Left renal pelvis (tissue), 4 donors: ENCODE measurements around the gene SLC12A8. TPM values are rescaled to one million over a fixed set of nuclear protein-coding genes. Genes with fewer than 3 reads are reported as not detected.

ENCODE experiments used
- DNase-seq, 4 donors: peaks; one replicate each; pipeline ENCODE4 v3.0.0-alpha.2; 2013; ENCODE audit warnings: low read depth in 4 of 4, low spot score in 3 of 4
- polyA plus RNA-seq, 4 donors: library from polyadenylated mRNA; unstranded; fragments of 120-200 nt; gene quantifications; one replicate each; pipeline ENCODE4 v1.2.1, GENCODE V29; 2013; ENCODE audit not compliant: insufficient read length in 4 of 4

Gene SLC12A8
- polyA plus RNA-seq, 4 donors = 0.75 to 6.7 (median 5.2) TPM

GRCh38 chr3:125119752-125120378, 92.7 kb downstream of the SLC12A8 start:
- DNase-seq = no peak

GRCh38 chr3:125118600-125118999, 93.9 kb downstream of the SLC12A8 start:
- DNase-seq = no peak

- no peak for DNase-seq
Observed at GRCh38 chr3:125117631-125118191, 94.8 kb downstream of the SLC12A8 start.

GRCh38 chr3:125116311-125117080, 96.1 kb downstream of the SLC12A8 start:
- peak in 3 of 4 donors; percentile 29 to 66 (median 37) for DNase-seq

GRCh38 chr3:125115640-125116039, 96.9 kb downstream of the SLC12A8 start:
- no peak for DNase-seq

GRCh38 chr3:125112981-125113380, 99.6 kb downstream of the SLC12A8 start:
- DNase-seq = no peak

GRCh38 chr3:125110876-125111480, 101.6 kb downstream of the SLC12A8 start:
- no peak for DNase-seq

- DNase-seq = no peak
Observed at GRCh38 chr3:125110016-125110875, 102.3 kb downstream of the SLC12A8 start.

- no peak for DNase-seq
Observed at GRCh38 chr3:125109536-125109925, 103.0 kb downstream of the SLC12A8 start.

GRCh38 chr3:125108833-125109535, 103.6 kb downstream of the SLC12A8 start:
- DNase-seq = no peak

GRCh38 chr3:125107861-125108567, 104.5 kb downstream of the SLC12A8 start:
- DNase-seq = no peak

GRCh38 chr3:125107363-125107762, 105.2 kb downstream of the SLC12A8 start:
- DNase-seq = no peak

- DNase-seq = no peak
Observed at GRCh38 chr3:125105116-125105515, 107.4 kb downstream of the SLC12A8 start.

GRCh38 chr3:125104639-125105038, 107.9 kb downstream of the SLC12A8 start:
- DNase-seq = no peak

- no peak for DNase-seq
Observed at GRCh38 chr3:125103406-125103805, 109.1 kb downstream of the SLC12A8 start.

- no peak for DNase-seq
Observed at GRCh38 chr3:125102470-125102869, 110.1 kb downstream of the SLC12A8 start.

- DNase-seq = no peak
Observed at GRCh38 chr3:125098611-125099291, 113.8 kb downstream of the SLC12A8 start.

- no peak for DNase-seq
Observed at GRCh38 chr3:125090649-125091048, 121.9 kb downstream of the SLC12A8 start.
